K562 (cell line): Measurements from ENCODE around the gene SYNRG. TPM values are rescaled to one million over a fixed set of nuclear protein-coding genes. Genes with fewer than 3 reads are reported as not detected.

Experiments
- ARID2 ChIP-seq: fragments of 450-650 bp; IDR thresholded peaks from 2 replicates; pipeline ENCODE4 v1.6.1; 2017; ENCODE audit warnings: antibody characterized with exemption, mild to moderate bottlenecking
- BCOR ChIP-seq: fragments of 450-650 bp; IDR thresholded peaks from 2 replicates; pipeline ENCODE4 v1.6.1; 2016
- CREM ChIP-seq: IDR thresholded peaks from 2 replicates; pipeline ENCODE4 v1.6.1; 2014; ENCODE audit warnings: antibody characterized with exemption, low read depth
- DLX4 ChIP-seq: fragments of 250-450 bp; sonication (Bioruptor Pico); IDR thresholded peaks from 2 replicates; pipeline ENCODE4 v1.6.1; 2021; ENCODE audit warnings: mild to moderate bottlenecking
- FOXJ3 ChIP-seq: sonication (generic); formaldehyde crosslinking; IDR thresholded peaks from 2 replicates; pipeline ENCODE4 v1.4.0; 2020; ENCODE audit warnings: mild to moderate bottlenecking, missing genetic modification reagents
- HDAC3 ChIP-seq: fragments of 450-650 bp; IDR thresholded peaks from 2 replicates; pipeline ENCODE4 v1.6.1; 2018; ENCODE audit warnings: borderline replicate concordance, mild to moderate bottlenecking, moderate library complexity; ENCODE audit not compliant: partially characterized antibody
- HIVEP1 ChIP-seq: fragments of 250-450 bp; sonication (Bioruptor Pico); IDR thresholded peaks from 2 replicates; pipeline ENCODE4 v1.4.0; 2020; ENCODE audit warnings: mild to moderate bottlenecking
- MAX ChIP-seq: sonication (generic); formaldehyde crosslinking; IDR thresholded peaks from 2 replicates; pipeline ENCODE4 v1.9.0; 2022; ENCODE audit warnings: mild to moderate bottlenecking, missing genetic modification reagents
- MYC ChIP-seq, 2 experiments: fragments of 250-450 bp in 1 of 2; sonication (Bioruptor Pico) in 1 of 2; IDR thresholded peaks; 2 replicates each; pipeline versions ENCODE4 v1.5.1 to v1.6.1; 2012 to 2021; ENCODE audit warnings: low read depth in 2 of 2, borderline replicate concordance in 1 of 2, improper control_type of control experiment in 1 of 2, low read length in 1 of 2, mild to moderate bottlenecking in 1 of 2, moderate library complexity in 1 of 2
- PCBP2 ChIP-seq: fragments of 200-400 bp; formaldehyde crosslinking; IDR thresholded peaks from 2 replicates; pipeline ENCODE4 v1.6.1; 2018; ENCODE audit warnings: low read length, low read depth, mild to moderate bottlenecking, moderate library complexity; ENCODE audit not compliant: poor library complexity, severe bottlenecking
- SMARCB1 ChIP-seq: IDR thresholded peaks from 2 replicates; pipeline ENCODE4 v1.6.1; 2011; ENCODE audit warnings: improper control_type of control experiment, low read depth; ENCODE audit not compliant: insufficient read length
- THAP12 ChIP-seq: fragments of 250-450 bp; sonication (Bioruptor Pico); IDR thresholded peaks from 2 replicates; pipeline ENCODE4 v1.9.0; 2021; ENCODE audit warnings: mild to moderate bottlenecking, inconsistent platforms
- ZBTB9 ChIP-seq: fragments of 450-650 bp; formaldehyde crosslinking; IDR thresholded peaks from 2 replicates; pipeline ENCODE4 v1.4.0; 2020; ENCODE audit warnings: mild to moderate bottlenecking, moderate library complexity
- ZFP30 ChIP-seq: fragments of 250-450 bp; sonication (Bioruptor Pico); IDR thresholded peaks from 2 replicates; pipeline ENCODE4 v1.8.0; 2022; ENCODE audit warnings: moderate library complexity, mild to moderate bottlenecking, inconsistent platforms, borderline replicate concordance
- ZFPM2 ChIP-seq: fragments of 250-450 bp; sonication (Bioruptor Pico); IDR thresholded peaks from 2 replicates; pipeline ENCODE4 v1.5.1; 2022; ENCODE audit warnings: mild to moderate bottlenecking
- ZFX ChIP-seq: sonication (generic); formaldehyde crosslinking; IDR thresholded peaks from 2 replicates; pipeline ENCODE4 v1.8.0; 2022; ENCODE audit warnings: mild to moderate bottlenecking, missing genetic modification reagents, moderate library complexity
- ZNF280A ChIP-seq: fragments of 450-650 bp; IDR thresholded peaks from 2 replicates; pipeline ENCODE4 v1.6.1; 2018; ENCODE audit warnings: mild to moderate bottlenecking, low read depth; ENCODE audit not compliant: partially characterized antibody
- ZNF639 ChIP-seq, 2 experiments: fragments of 200-800 bp in 1 of 2; sonication (Bioruptor generic) in 1 of 2; sonication (generic) in 1 of 2; formaldehyde crosslinking in 1 of 2; IDR thresholded peaks in 1 of 2; conservative IDR thresholded peaks in 1 of 2; 2 replicates each; pipeline versions ENCODE4 v1.5.0 to v1.6.1; 2016 to 2020; ENCODE audit warnings: missing compliant biosample characterization in 1 of 2, missing genetic modification characterization in 1 of 2, missing genetic modification reagents in 1 of 2
- polyA plus RNA-seq, 8 experiments: library from polyadenylated mRNA; depleted of rRNA in 4 of 8; stranded (reverse) in 5 of 8; unstranded in 3 of 8; fragments of >200 nt; fragmentation: Nextera tagmentation in 2 of 8; fragmentation: Illumina TruSeq in 1 of 8; extraction: Ambion mirVana in 2 of 8; extraction: Trizol in 1 of 8; gene quantifications; 2 replicates each; pipeline versions ENCODE4 v1.2.1 to v1.2.3, GENCODE V29; 2011 to 2014; ENCODE audit warnings: inconsistent platforms in 1 of 8, missing spikeins in 1 of 8
- total RNA-seq, 7 experiments: library from RNA; depleted of rRNA in 6 of 7; stranded (reverse); fragments of >200 nt in 6 of 7; fragmentation: Illumina TruSeq in 2 of 7; extraction: Trizol in 2 of 7; gene quantifications; 2 replicates each; pipeline versions ENCODE4 v1.2.1 to v1.2.3, GENCODE V29; 2011 to 2021; ENCODE audit warnings: low replicate concordance in 1 of 7

SYNRG gene
- total and polyA plus RNA-seq, 9 of the 15 experiments (the other 6 are each of a cell fraction or from before 2014, with no cell fraction given) = 2.9 to 28.2 (median 15.1) TPM

DNA sequence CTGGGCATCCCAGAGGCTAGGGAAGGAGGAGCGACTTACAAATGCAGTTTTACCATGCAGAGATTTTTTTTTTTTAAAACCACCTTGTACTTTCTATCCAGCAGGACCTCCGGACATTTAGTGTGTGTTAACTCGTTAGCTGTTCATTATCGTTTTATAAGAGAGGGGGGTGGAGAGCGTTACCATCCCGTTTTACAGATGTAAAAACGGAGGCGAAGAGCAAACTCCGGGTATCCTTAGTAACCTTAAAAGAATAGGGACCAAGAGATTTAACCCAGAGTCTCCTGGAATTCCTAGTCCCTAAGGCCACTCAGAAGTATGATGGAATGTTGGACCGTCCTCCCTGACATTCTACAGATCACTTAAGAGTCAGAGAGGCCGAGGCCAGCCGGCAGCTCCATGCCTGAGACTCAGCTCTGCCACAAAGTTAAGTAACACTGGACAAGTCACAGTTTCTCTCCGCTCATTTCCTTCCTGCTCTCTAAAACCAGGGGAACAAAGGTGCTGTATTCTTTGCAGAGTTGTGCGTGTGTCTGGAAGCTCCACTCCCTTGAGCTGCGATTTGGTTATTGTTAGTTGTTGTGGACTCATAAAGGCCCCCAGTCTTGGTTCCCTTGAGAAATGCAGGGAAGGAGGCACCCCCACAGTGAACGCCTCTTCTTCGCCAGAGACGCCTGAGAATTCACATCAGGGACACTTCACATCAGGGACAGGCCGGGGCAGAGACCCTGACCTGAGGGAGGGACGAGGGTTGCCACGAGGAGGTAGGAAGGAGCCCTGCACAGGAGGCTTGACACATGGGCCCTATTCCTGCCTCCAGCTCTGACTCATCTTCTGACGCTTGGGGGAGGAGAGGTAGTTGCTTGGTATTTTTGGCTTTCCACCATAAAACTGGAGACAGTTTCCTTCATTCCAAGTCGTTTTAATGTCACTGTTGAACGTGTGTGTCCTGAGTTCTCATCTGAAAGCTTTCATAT, 118.3 kb downstream of the SYNRG start (continued):
- no peak for TF ChIP-seq ZBTB9 (CRISPR knock-in tag)
- no peak for TF ChIP-seq DLX4 (CRISPR knock-in tag)
- TF ChIP-seq THAP12 (CRISPR knock-in tag) = no peak
- no peak for TF ChIP-seq SMARCB1
- TF ChIP-seq BCOR = peak; percentile 76
- TF ChIP-seq MAX (CRISPR knock-in tag) = peak; percentile 74
- TF ChIP-seq HDAC3 = no peak
- no peak for TF ChIP-seq ZNF280A
- TF ChIP-seq MYC (IDR thresholded peaks at IDR 0.05; ENCODE audit: low read depth, low read length) = peak; percentile 91
- no peak for TF ChIP-seq MYC (CRISPR knock-in tag; IDR thresholded peaks at IDR 0.05; ENCODE audit: borderline replicate concordance, low read depth)
- TF ChIP-seq ZFPM2 (CRISPR knock-in tag) = no peak
- peak; percentile 78 for TF ChIP-seq CREM
- peak; percentile 64 for TF ChIP-seq ZFX (CRISPR knock-in tag)
- 0 out of 4 replicates have a peak, but pooled peaks of 1 of the 2 experiments have one; percentile 35 for TF ChIP-seq ZNF639 (CRISPR knock-in tag; conservative IDR thresholded peaks at IDR 0.05 in 1 of 2, IDR thresholded peaks at IDR 0.05 in 1 of 2)
- TF ChIP-seq ARID2 = no peak
- no peak for TF ChIP-seq FOXJ3
- TF ChIP-seq HIVEP1 (CRISPR knock-in tag) = no peak
- TF ChIP-seq PCBP2 = no peak
- no peak for TF ChIP-seq ZFP30 (CRISPR knock-in tag)
